NOMO-1 treated with dmso at 0.1 percent for 144 hours (cell line): Measurements from ENCODE around the gene GPR37.
A peak's percentile ranks its signal among the peaks of the same experiment; 100 is the strongest.

Source experiments
- DNase-seq: peaks from one replicate; lab custom pipeline; 2025; ENCODE audit not compliant: unreplicated experiment; lab: John Stamatoyannopoulos, UW

Gene GPR37, protein sequence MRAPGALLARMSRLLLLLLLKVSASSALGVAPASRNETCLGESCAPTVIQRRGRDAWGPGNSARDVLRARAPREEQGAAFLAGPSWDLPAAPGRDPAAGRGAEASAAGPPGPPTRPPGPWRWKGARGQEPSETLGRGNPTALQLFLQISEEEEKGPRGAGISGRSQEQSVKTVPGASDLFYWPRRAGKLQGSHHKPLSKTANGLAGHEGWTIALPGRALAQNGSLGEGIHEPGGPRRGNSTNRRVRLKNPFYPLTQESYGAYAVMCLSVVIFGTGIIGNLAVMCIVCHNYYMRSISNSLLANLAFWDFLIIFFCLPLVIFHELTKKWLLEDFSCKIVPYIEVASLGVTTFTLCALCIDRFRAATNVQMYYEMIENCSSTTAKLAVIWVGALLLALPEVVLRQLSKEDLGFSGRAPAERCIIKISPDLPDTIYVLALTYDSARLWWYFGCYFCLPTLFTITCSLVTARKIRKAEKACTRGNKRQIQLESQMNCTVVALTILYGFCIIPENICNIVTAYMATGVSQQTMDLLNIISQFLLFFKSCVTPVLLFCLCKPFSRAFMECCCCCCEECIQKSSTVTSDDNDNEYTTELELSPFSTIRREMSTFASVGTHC

DNA sequence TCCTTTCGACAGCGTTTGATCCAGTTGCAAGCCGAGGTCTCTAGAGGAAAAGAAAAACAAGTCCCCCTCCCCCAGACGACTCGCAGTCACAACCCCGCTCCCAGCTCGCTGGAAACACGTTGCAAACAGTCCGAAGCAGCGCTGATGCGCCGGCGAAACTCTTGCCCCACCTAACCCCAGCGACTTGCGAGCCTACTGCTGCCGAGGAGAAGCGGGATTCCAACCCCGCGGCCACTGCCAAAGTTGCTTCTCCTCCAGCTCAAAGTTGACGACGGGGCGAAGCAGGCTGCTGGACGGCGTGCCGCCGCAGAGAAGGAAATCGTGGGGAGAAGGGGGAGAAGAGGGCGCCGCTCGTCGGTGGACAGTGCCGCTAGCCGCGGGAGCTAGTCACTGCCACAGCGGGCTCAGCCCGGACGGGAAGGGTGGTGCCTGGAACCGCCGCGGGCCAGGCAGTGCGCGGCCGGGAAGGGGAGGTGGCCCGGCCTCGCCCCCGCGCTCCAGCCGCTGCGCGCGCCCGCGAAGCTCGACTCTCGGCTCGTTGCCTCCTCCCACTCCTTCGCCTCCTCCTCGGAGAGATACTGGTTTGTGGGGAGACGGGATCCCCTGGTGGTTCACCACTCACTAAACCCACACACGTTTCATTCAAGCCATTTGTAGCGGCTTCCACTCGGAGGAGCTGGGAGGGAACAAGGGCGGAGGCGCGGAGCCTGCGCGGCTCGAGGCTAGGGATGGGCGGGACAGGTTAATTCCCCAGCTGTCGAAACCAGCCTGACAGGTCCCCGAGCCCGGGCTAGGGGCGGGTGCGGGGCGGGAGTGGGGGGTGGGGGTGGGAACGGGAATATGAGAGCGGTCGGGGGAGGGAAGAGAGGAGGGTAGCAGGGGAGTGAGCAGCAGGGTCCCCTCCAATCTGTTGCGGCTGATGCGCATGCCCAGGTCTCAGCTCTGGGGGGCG, at the start of gene GPR37:
TSS of gene GPR37 (minus strand) at position 392 of the 952 bp plus-strand sequence. CDS start 816 bp downstream, outside the sequence.
- no peak for DNase-seq

DNA sequence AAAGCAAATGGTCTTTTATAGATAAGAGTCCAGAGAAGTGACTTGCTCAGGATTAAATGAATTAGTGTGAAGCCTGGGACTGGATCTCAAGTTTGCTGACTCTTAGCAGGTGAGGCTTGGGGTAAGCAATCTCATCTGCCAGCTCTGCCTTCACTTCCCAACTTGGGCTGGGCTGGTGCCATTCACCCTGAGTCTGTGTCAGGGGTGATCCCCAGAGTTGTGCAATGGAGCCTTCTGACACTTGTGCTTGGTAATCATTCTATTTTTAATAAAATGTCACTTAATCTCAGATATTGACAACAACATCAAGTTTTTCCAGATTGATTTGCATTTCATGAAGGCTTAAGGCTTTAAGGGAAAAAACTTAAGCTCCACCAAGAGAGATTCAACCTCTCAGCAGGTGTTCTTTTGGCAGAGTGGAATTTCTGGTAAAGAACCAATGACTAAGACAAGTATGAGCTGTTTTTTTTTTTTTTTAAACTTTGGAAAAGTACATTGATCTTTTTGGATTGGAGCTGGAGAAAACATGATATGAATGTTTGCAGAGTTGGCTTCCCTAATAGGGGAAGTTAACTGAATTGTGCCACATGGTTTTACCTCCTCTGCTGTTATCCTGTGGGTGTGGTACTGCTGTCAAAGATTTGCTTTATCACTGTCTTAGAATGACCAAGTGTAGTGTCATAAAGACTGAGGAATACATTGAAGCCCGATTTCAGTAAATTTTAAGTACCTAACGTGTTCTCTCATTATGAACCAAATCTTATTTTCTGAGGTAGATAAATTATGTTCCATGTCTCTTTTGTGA, 48.6 kb upstream of the GPR37 start:
- no peak for DNase-seq

DNA sequence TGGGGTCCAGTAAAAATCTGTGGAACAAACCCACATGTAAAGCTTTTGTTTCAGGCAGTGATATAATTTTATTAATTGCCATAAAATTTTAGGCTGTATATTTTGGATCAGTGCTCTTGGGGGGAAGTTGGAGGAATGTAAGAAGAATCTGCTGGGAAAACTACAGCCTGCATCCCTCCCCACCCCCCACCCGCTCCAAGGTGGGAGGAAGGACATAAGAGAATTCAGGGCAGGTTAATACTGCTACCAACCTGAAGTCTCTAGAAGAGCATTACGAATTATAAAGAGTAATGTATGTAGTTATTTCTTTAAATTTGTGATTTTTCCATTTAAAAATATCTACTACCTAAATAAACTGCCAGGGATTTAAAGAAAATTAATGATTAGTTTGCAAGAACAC, 47.2 kb upstream of the GPR37 start:
- no peak for DNase-seq

DNA sequence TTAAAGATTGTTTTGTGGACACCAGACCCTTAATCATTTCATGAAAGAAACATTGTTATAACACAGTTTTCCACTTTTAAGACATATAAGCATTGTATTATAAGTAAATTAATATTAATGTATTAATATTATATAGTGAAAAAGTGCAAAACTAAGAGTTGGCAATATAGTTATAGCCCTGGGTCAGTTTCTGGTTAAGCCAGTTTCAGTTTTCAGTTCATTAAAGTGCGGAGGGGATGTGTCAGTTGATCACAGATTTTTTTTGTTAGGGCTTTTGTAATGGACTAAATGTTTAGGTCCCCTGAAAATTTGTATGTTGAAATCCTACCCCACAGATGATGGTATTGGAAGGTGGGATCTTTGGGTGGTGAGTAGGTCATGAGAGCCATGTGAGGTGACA, 45.7 kb upstream of the GPR37 start:
- DNase-seq, result no peak

DNA sequence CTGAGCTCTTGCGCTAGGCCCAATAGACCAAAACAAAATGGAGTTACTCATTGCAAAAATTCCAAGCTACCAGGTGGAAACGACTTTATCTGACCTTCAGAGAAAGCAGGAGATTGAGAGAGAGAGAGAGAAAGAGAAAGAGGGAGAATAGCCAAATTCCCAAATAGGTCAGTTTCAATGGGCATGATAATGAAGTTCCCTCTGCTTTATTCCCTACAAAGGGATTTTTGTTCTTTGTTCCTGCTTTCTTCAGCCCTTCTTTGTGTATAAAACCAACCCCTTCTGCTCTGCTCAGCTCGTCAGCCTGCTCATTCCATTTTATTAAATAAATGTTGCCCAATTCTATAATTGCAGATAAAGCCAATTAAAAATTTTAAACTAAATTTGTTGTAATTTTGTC, 45.0 kb upstream of the GPR37 start:
- no peak for DNase-seq

- no peak for DNase-seq
Observed at GRCh38 chr7:124808206-124808605, 42.6 kb upstream of the GPR37 start.

GRCh38 chr7:124801330-124801895, 35.8 kb upstream of the GPR37 start:
- no peak for DNase-seq

GRCh38 chr7:124800386-124800785, 34.8 kb upstream of the GPR37 start:
- no peak for DNase-seq

DNA sequence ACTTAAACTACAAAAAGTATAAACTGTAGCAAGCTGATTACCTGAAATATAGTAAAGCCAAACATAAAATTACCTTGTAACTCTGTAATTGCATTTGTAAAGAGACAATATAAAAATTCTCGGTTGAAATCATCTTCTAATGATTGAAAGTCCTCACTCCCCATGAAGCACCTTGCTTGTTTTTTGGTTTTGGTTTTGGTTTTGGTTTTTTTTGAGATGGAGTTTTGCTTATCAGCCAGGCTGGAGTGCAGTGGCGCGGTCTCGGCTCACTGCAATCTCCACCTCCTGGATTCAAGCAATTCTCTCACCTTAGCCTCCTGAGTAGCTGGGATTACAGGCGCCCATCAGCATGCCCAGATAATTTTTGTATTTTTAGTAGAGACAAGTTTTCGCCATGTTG, 33.9 kb upstream of the GPR37 start:
- DNase-seq, result no peak

GRCh38 chr7:124796771-124797170, 31.2 kb upstream of the GPR37 start:
- no peak for DNase-seq

GRCh38 chr7:124792696-124793095, 27.1 kb upstream of the GPR37 start:
- DNase-seq, result no peak

DNA sequence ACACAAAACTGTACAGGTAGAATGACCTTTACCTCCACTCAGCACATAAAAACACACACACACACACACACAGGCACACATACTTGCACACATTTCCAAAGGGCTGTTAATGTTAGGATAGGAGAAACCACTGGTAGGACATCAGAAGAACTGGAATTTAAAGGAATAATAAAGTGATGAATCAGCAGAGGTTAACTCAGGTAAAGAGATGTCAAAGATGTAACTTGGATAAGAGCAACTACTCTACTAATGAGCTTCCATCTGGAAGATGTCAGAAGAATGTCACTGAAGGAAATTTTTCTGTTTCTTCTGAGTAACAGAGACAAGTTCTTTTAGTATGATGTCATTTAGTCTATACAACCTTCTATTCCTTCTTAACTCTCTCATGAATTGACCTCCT, 26.4 kb upstream of the GPR37 start:
- DNase-seq, result no peak

DNA sequence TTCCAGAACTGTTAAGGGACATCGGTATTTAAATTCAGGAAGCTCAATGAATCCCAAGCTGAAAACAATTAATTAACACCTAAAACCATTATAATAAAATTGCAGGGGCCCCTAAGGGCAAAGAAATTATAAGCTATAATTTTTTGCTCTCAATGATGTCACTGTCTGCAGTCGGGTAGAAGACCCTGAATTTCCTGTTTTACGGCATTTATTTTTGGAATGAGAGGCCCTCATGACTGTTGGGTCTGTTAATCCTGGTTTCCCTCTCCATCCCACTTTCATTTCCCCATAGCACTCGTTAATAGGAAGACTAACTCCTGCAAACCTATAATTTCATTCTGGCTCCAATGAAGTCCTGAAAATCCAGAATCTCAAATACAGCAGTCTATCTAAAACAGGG, 25.8 kb upstream of the GPR37 start:
- no peak for DNase-seq

DNA sequence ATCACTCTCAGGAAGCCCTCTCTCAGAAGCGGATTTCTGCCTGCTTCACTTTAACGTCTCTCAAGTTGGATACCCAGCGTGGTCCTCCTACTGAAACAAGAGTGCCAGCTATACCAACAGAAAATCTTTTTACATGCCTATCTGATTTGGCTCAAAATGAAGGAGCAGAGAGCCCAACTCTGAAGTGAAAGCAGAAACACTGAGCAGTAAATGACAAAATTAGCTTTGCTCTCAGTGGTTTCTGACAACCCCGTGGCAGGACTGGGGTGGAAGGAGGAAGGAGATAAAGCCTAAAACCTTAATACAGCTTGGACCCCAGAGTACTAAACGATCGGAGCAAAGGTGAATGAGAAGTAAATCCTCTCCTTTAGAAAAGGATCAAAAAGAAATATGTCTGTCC, 25.1 kb upstream of the GPR37 start:
- no peak for DNase-seq

DNA sequence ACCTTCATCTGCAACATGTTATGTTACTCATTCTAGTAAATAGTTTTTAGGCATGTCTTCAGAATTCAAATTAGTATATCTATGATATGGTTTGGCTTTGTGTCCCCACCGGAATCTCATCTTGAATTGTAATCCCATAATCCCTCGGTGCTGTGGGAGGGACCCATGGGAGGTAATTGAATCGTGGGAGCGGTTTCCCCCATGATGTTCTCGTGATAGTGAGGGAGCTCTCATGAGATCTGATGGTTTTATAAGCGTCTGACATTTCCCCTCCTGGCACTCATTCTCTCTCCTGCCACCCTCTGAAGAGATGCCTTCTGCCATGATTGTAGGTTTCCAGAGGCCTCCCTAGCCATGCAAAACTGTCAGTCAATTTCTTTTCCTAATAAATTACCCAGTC, 20.4 kb upstream of the GPR37 start:
- no peak for DNase-seq

- DNase-seq, result peak; percentile 7
Observed at GRCh38 chr7:124784879-124785818, 19.6 kb upstream of the GPR37 start.

DNA sequence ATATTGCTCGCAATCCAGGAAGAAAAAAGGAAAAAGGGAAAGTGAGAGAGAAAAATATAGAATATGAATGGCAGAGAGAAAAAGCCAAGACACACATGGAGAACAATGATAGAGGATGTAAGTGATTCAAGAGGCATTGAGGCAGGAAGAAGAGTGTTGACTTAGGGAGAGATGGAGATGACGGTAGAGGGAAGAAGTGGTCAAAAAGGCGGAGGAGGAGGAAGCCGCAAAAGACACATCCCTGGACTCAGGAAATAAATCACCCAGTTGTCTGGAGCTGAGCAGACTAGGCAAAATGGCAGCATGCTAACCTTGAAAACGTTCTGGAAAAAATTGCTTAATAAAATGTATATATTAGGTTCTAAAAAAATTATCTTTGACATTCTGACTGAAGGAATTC, 17.7 kb upstream of the GPR37 start:
- DNase-seq, result no peak

DNA sequence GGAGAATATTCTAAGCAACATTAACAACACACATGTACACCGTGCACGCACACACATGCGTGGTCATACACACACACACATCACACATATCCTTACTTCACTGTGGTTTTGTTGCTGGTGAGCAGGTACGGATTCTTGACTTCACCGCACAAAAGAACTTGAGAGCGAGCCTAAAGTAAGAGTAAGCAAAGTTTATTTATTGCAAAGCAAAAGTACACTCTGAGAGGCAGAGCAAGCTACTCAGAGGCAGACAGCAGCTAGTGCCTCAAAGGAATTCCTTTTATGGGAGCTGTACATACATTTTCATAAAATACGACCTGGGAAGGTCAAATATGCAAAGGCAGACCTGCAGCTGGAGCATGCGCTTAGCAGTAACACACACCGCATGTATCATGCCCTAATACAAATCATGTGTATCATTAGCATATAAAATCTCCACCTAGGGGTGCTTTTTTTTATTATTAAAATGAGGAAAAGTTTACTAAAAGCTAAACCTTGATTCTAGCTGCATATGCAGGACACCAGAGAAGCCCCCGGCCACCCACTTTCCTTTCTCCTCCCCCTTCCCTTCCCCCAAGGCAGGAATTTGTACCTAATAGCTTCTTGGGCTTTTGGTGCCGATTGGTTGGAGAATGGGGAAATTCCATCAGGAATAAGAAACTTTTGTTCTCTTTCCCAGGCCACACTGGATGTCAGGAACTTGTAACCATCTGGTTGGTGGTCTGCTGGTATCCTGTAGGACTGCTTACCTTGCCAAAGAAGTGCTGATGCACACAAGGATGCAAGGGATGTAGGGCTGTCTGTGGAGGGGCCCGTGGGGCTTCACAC, 16.5 kb upstream of the GPR37 start:
- no peak for DNase-seq
